K562 (cell line): ENCODE measurements around the gene C1orf174. TPM values are rescaled to one million over a fixed set of nuclear protein-coding genes. Genes with fewer than 3 reads are reported as not detected.

ENCODE experiments used
- ATAC-seq: fragments of 200-7000 bp; cut with Tn5 transposase; 3 replicates; pipeline ENCODE4 v1.9.1; 2020; ENCODE audit warnings: moderate library complexity
- BruUV-seq: library from RNA; stranded (reverse); fragments of 400-500 nt; replicated peaks from 2 replicates; lab custom pipeline; 2021; lab: Mats Ljungman, UMichigan
- CTCF ChIA-PET: fragments of 300-600 bp; formaldehyde crosslinking; extraction: SDS; loops from one replicate; lab custom pipeline; 2021; ENCODE audit warnings: low intra/inter-chr PET ratio; lab: Yijun Ruan, JAX
- POLR2A ChIA-PET: fragments of 300-600, 350-650 bp; sonication (Branson Sonifier 250); formaldehyde crosslinking; extraction: SDS; loops from one replicate; lab custom pipeline; 2021; ENCODE audit warnings: antibody characterized with exemption, inconsistent platforms; lab: Yijun Ruan, JAX
- DNase-seq, 4 experiments: peaks; one replicate each; pipeline versions ENCODE4 v3.0.0 to v3.0.0-alpha.2; 2011 to 2018; ENCODE audit warnings: low spot score in 3 of 4, mixed read lengths in 3 of 4; ENCODE audit errors: extremely low read depth in 1 of 4
- FAIRE-seq: peaks from 2 replicates; lab custom pipeline; 2011; peaks lifted over from hg19 to GRCh38; lab: Jason Lieb, UNC
- H2AFZ ChIP-seq: 2 replicates; pipeline ENCODE4 v1.6.0; 2011; ENCODE audit warnings: low read depth, low read length, control low read depth, inconsistent platforms
- H3K27ac ChIP-seq: fragments of 200-600 bp; 3 replicates; pipeline ENCODE4 v1.8.0; 2011; ENCODE audit warnings: low read depth, mild to moderate bottlenecking, control low read depth, inconsistent platforms, low read length, moderate library complexity, mixed read lengths; ENCODE audit errors: extremely low read depth
- H3K27me3 ChIP-seq, 2 experiments: fragments of 300-600 bp in 1 of 2; 2 replicates in 1 of 2; 3 replicates in 1 of 2; pipeline versions ENCODE4 v1.6.0 to v1.8.0; 2011; ENCODE audit warnings: inconsistent platforms in 2 of 2, low read length in 2 of 2, mild to moderate bottlenecking in 1 of 2, mixed read lengths in 1 of 2, moderate library complexity in 1 of 2; ENCODE audit not compliant: control insufficient read depth in 2 of 2, insufficient read depth in 2 of 2
- H3K36me3 ChIP-seq: fragments of 300-600 bp; 3 replicates; pipeline ENCODE4 v1.8.0; 2011; ENCODE audit warnings: mild to moderate bottlenecking, low read length, inconsistent platforms; ENCODE audit not compliant: control insufficient read depth, insufficient read depth
- H3K4me1 ChIP-seq, 2 experiments: fragments of 200-600 bp in 1 of 2; replicated peaks in 1 of 2; 2 replicates in 1 of 2; 3 replicates in 1 of 2; pipeline versions ENCODE4 v1.5.1 to v1.8.0; 2011; ENCODE audit warnings: inconsistent platforms in 2 of 2, low read length in 2 of 2, mild to moderate bottlenecking in 1 of 2, mixed read lengths in 1 of 2, moderate library complexity in 1 of 2; ENCODE audit not compliant: control insufficient read depth in 2 of 2, insufficient read depth in 2 of 2
- H3K4me2 ChIP-seq: 2 replicates; pipeline ENCODE4 v1.6.1; 2011; ENCODE audit warnings: low read length, control low read depth, inconsistent platforms, mixed read lengths; ENCODE audit not compliant: insufficient read depth
- H3K4me3 ChIP-seq: fragments of 200-600 bp; sonication (generic), shearing (Covaris generic); 2 replicates; pipeline ENCODE4 v1.5.1; 2016; ENCODE audit warnings: control low read depth, inconsistent platforms
- H3K79me2 ChIP-seq: fragments of 200-600 bp; 3 replicates; pipeline ENCODE4 v1.8.0; 2011; ENCODE audit warnings: low read length, inconsistent platforms; ENCODE audit not compliant: control insufficient read depth, insufficient read depth
- H3K9ac ChIP-seq, 2 experiments: 2 replicates each; pipeline versions ENCODE4 v1.6.0 to v1.6.1; 2011; ENCODE audit warnings: low read depth in 2 of 2, low read length in 2 of 2, control low read depth in 1 of 2, inconsistent platforms in 1 of 2, mild to moderate bottlenecking in 1 of 2, mixed read lengths in 1 of 2; ENCODE audit not compliant: insufficient read depth in 1 of 2
- H3K9me1 ChIP-seq: one replicate; pipeline ENCODE4 v1.6.0; 2011; ENCODE audit warnings: inconsistent platforms, mild to moderate bottlenecking, low read length, moderate library complexity; ENCODE audit not compliant: control insufficient read depth, insufficient read depth
- H3K9me3 ChIP-seq: replicated peaks from 2 replicates; pipeline ENCODE4 v1.5.1; 2011; ENCODE audit warnings: low read depth, low read length, inconsistent platforms; ENCODE audit not compliant: control insufficient read depth, insufficient read depth
- H4K20me1 ChIP-seq: replicated peaks from 2 replicates; pipeline ENCODE4 v1.6.1; 2011; ENCODE audit warnings: low read length, inconsistent platforms, mixed read lengths; ENCODE audit not compliant: control insufficient read depth, insufficient read depth
- EGR1 ChIP-seq: fragments of 450-650 bp; conservative IDR thresholded peaks from 2 replicates; pipeline ENCODE4 v1.6.1; 2017; ENCODE audit warnings: mild to moderate bottlenecking
- EP400 ChIP-seq: fragments of 450-650 bp; IDR thresholded peaks from 2 replicates; pipeline ENCODE4 v1.6.1; 2017; ENCODE audit warnings: antibody characterized with exemption, mild to moderate bottlenecking, moderate library complexity
- LCOR ChIP-seq: sonication (generic); formaldehyde crosslinking; IDR thresholded peaks from 2 replicates; pipeline ENCODE4 v1.8.0; 2022; ENCODE audit warnings: mild to moderate bottlenecking, missing genetic modification reagents
- NFIC ChIP-seq: fragments of 450-650 bp; IDR thresholded peaks from 2 replicates; pipeline ENCODE4 v1.6.1; 2017; ENCODE audit warnings: mild to moderate bottlenecking, inconsistent platforms
- POU5F1 ChIP-seq: fragments of 150-350 bp; IDR thresholded peaks from 2 replicates; pipeline ENCODE4 v1.6.1; 2014; ENCODE audit warnings: borderline replicate concordance, low read length, low read depth, mild to moderate bottlenecking; ENCODE audit not compliant: partially characterized antibody
- RCOR1 ChIP-seq, 2 experiments: IDR thresholded peaks; 2 replicates each; pipeline ENCODE4 v1.6.1; 2012; ENCODE audit warnings: low read depth in 2 of 2, low read length in 2 of 2, borderline replicate concordance in 1 of 2, improper control_type of control experiment in 1 of 2
- SLC30A9 ChIP-seq: fragments of 250-450 bp; sonication (Bioruptor Pico); IDR thresholded peaks from 2 replicates; pipeline ENCODE4 v1.8.0; 2022; ENCODE audit warnings: mild to moderate bottlenecking, moderate library complexity
- SMC3 ChIP-seq: conservative IDR thresholded peaks from 2 replicates; pipeline ENCODE4 v1.6.1; 2011; ENCODE audit warnings: low read depth, low read length, improper control_type of control experiment; ENCODE audit not compliant: insufficient read depth
- SRF ChIP-seq, 2 experiments: fragments of 250-450, 450-650 bp in 1 of 2; sonication (Bioruptor Pico) in 1 of 2; sonication (generic) in 1 of 2; formaldehyde crosslinking; IDR thresholded peaks; 2 replicates each; pipeline versions ENCODE4 v1.5.0 to v1.5.1; 2020 to 2022; ENCODE audit warnings: mild to moderate bottlenecking in 1 of 2, missing genetic modification reagents in 1 of 2
- ZNF140 ChIP-seq: fragments of 250-450 bp; sonication (Bioruptor Pico); IDR thresholded peaks from 2 replicates; pipeline ENCODE4 v1.8.0; 2021; ENCODE audit warnings: moderate library complexity, mild to moderate bottlenecking, inconsistent platforms
- ZNF239 ChIP-seq: fragments of 250-450 bp; sonication (Bioruptor Pico); IDR thresholded peaks from 2 replicates; pipeline ENCODE4 v1.4.0; 2020; ENCODE audit warnings: mild to moderate bottlenecking
- WGBS: fragments of 100-300 bp; shearing (Covaris generic); methylation state at CpG from one replicate; pipeline ENCODE4 v1.1.6; 2016; ENCODE audit warnings: low coverage, mixed read lengths; ENCODE audit not compliant: insufficient coverage; ENCODE audit errors: missing lambda C conversion rate; 5-methylcytosine and 5-hydroxymethylcytosine counted together
- in situ Hi-C: fragments of 300-500 bp; cut with MboI; formaldehyde crosslinking; loops from 4 replicates; pipeline ENCODE4 v1.15.0; 2018; ENCODE audit warnings: inconsistent platforms, mixed read lengths
- intact Hi-C: fragments of 100-400 bp; cut with micrococcal nuclease; formaldehyde crosslinking; loops from 2 replicates; pipeline ENCODE4 v1.14.2; 2022
- polyA plus RNA-seq, 8 experiments: library from polyadenylated mRNA; depleted of rRNA in 4 of 8; stranded (reverse) in 5 of 8; unstranded in 3 of 8; fragments of >200 nt; fragmentation: Nextera tagmentation in 2 of 8; fragmentation: Illumina TruSeq in 1 of 8; extraction: Ambion mirVana in 2 of 8; extraction: Trizol in 1 of 8; gene quantifications; 2 replicates each; pipeline versions ENCODE4 v1.2.1 to v1.2.3, GENCODE V29; 2011 to 2014; ENCODE audit warnings: inconsistent platforms in 1 of 8, missing spikeins in 1 of 8
- total RNA-seq, 7 experiments: library from RNA; depleted of rRNA in 6 of 7; stranded (reverse); fragments of >200 nt in 6 of 7; fragmentation: Illumina TruSeq in 2 of 7; extraction: Trizol in 2 of 7; gene quantifications; 2 replicates each; pipeline versions ENCODE4 v1.2.1 to v1.2.3, GENCODE V29; 2011 to 2021; ENCODE audit warnings: low replicate concordance in 1 of 7
- TF ChIP-seq, protein P1 (sequence below): fragments of 250-450 bp; sonication (Bioruptor Pico); IDR thresholded peaks from 2 replicates; pipeline ENCODE4 v1.8.0; 2021; ENCODE audit warnings: borderline replicate concordance, mild to moderate bottlenecking, moderate library complexity; ENCODE audit not compliant: poor library complexity, severe bottlenecking
- TF ChIP-seq, protein P2 (sequence below): fragments of 450-650 bp; IDR thresholded peaks from 2 replicates; pipeline ENCODE4 v1.6.1; 2017; ENCODE audit warnings: antibody characterized with exemption
- TF ChIP-seq, protein P3 (sequence below): fragments of 250-450 bp; sonication (Bioruptor Pico); IDR thresholded peaks from 2 replicates; pipeline ENCODE4 v1.5.1; 2021; ENCODE audit warnings: mild to moderate bottlenecking
- TF ChIP-seq, protein P4 (sequence below): fragments of 450-650 bp; formaldehyde crosslinking; IDR thresholded peaks from 2 replicates; pipeline ENCODE4 v1.4.0; 2020; ENCODE audit warnings: mild to moderate bottlenecking, mixed read lengths

The C1orf174 gene
- total and polyA plus RNA-seq, 9 of the 15 experiments (the other 6 are each of a cell fraction or from before 2014, with no cell fraction given) = 38.5 to 64.9 (median 45.4) TPM

GRCh38 chr1:3905266-3905952, 5.3 kb upstream of the C1orf174 start (continued):
- TF ChIP-seq, protein P1, sequence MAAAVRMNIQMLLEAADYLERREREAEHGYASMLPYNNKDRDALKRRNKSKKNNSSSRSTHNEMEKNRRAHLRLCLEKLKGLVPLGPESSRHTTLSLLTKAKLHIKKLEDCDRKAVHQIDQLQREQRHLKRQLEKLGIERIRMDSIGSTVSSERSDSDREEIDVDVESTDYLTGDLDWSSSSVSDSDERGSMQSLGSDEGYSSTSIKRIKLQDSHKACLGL (CRISPR knock-in tag) = no peak
- TF ChIP-seq, protein P2, sequence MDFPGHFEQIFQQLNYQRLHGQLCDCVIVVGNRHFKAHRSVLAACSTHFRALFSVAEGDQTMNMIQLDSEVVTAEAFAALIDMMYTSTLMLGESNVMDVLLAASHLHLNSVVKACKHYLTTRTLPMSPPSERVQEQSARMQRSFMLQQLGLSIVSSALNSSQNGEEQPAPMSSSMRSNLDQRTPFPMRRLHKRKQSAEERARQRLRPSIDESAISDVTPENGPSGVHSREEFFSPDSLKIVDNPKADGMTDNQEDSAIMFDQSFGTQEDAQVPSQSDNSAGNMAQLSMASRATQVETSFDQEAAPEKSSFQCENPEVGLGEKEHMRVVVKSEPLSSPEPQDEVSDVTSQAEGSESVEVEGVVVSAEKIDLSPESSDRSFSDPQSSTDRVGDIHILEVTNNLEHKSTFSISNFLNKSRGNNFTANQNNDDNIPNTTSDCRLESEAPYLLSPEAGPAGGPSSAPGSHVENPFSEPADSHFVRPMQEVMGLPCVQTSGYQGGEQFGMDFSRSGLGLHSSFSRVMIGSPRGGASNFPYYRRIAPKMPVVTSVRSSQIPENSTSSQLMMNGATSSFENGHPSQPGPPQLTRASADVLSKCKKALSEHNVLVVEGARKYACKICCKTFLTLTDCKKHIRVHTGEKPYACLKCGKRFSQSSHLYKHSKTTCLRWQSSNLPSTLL = no peak

DNA sequence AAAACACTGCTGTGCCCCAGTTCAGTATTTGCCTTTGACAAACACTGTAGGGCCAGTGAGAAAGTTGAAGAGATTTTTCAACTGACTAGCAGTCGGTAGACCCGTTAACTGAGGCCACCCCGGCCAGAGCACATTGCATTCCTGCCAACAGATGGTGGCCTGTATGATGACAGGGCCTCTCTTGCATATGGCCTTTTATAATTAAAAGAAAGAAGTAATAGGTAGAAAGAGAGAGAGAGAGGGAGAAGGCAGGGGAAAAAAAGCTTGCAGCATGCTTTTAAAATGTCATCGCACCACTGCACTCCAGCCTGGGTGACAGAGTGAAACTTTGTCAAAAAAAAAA, 4.7 kb upstream of the C1orf174 start:
- no peak overlapping the region for H3K27ac ChIP-seq
- ATAC-seq (no peak), FAIRE-seq (no peak), DNase-seq (no peak)
- WGBS = 69% methylated on average over 4 of the region's 4 CpGs
- ChIA-PET POLR2A (interaction anchor here (1.0 kb wide), 1 partner anchor 72 kb away, joined by 3 read pairs; no protein-coding TSS in a partner anchor), CTCF (interaction anchor here (0.7 kb wide), 1 partner anchor 131 kb away, joined by 5 read pairs; no protein-coding TSS in a partner anchor)
- no peaks in the 10 kb centered on the region; a peak in 3 of 5 replicates for H3K27me3 ChIP-seq
- intact Hi-C loops (no loop called here), in situ Hi-C loops (no loop called here)
- no peaks in the 10 kb centered on the region for H3K36me3 ChIP-seq
- H3K4me2 ChIP-seq = no peak overlapping the region
- no TSS peak for BruUV-seq
- H3K9me1 ChIP-seq = no peaks in the 10 kb centered on the region
- peaks cover 10 to 60% of the 10 kb centered on the region in 2 experiments; a peak in 4 of 5 replicates for H3K4me1 ChIP-seq
- H4K20me1 ChIP-seq = 0 out of 2 replicates have a peak, but pooled peaks cover 3% of the 10 kb centered on the region
- H3K4me3 ChIP-seq = no peak overlapping the region
- H2AFZ ChIP-seq = no peak overlapping the region
- H3K79me2 ChIP-seq = peaks cover 3% of the 10 kb centered on the region
- H3K9ac ChIP-seq = no peak overlapping the region
- H3K9me3 ChIP-seq = no peaks in the 10 kb centered on the region
- TF ChIP-seq SRF (CRISPR knock-in tag; IDR thresholded peaks at IDR 0.05) = no peak
- no peak for TF ChIP-seq POU5F1
- TF ChIP-seq NFIC = no peak
- no peak for TF ChIP-seq SMC3
- TF ChIP-seq ZNF239 (CRISPR knock-in tag) = no peak
- TF ChIP-seq, protein P3, sequence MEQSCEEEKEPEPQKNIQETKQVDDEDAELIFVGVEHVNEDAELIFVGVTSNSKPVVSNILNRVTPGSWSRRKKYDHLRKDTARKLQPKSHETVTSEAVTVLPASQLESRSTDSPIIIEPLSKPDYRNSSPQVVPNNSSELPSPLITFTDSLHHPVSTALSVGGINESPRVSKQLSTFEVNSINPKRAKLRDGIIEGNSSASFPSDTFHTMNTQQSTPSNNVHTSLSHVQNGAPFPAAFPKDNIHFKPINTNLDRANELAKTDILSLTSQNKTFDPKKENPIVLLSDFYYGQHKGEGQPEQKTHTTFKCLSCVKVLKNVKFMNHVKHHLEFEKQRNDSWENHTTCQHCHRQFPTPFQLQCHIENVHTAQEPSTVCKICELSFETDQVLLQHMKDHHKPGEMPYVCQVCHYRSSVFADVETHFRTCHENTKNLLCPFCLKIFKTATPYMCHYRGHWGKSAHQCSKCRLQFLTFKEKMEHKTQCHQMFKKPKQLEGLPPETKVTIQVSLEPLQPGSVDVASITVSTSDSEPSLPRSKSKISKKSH (CRISPR knock-in tag) = no peak
- TF ChIP-seq, protein P4, sequence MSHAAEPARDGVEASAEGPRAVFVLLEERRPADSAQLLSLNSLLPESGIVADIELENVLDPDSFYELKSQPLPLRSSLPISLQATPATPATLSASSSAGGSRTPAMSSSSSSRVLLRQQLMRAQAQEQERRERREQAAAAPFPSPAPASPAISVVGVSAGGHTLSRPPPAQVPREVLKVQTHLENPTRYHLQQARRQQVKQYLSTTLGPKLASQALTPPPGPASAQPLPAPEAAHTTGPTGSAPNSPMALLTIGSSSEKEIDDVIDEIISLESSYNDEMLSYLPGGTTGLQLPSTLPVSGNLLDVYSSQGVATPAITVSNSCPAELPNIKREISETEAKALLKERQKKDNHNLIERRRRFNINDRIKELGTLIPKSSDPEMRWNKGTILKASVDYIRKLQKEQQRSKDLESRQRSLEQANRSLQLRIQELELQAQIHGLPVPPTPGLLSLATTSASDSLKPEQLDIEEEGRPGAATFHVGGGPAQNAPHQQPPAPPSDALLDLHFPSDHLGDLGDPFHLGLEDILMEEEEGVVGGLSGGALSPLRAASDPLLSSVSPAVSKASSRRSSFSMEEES (CRISPR knock-in tag) = no peak
- no peak for TF ChIP-seq EP400
- TF ChIP-seq LCOR (CRISPR knock-in tag) = no peak
- no peak for TF ChIP-seq ZNF140 (CRISPR knock-in tag)
- TF ChIP-seq RCOR1 (IDR thresholded peaks at IDR 0.05; ENCODE audit: borderline replicate concordance in 1 of 2, low read depth in 2 of 2, low read length in 2 of 2) = no peak
- TF ChIP-seq EGR1 = no peak
- TF ChIP-seq SLC30A9 (CRISPR knock-in tag) = no peak
